WTC11 (cell line): Measurements from ENCODE around the gene EPN3. TPM values are rescaled to one million over a fixed set of nuclear protein-coding genes. Genes with fewer than 3 reads are reported as not detected.

Source experiments
- ATAC-seq: fragments of 200-7000 bp; cut with Tn5 transposase; 2 replicates; pipeline ENCODE4 v1.10.0; 2021; ENCODE audit warnings: mild to moderate bottlenecking, moderate library complexity
- CTCF ChIA-PET: fragments of 300-600 bp; sonication (Branson Sonifier 250); formaldehyde crosslinking; loops from one replicate; lab custom pipeline; 2021; ENCODE audit warnings: antibody characterized with exemption; lab: Charles Lee
- POLR2A ChIA-PET: fragments of 350-600 bp; sonication (Branson Sonifier 250); formaldehyde crosslinking; loops from one replicate; lab custom pipeline; 2021; ENCODE audit warnings: antibody characterized with exemption; lab: Charles Lee
- DNase-seq: peaks from one replicate; pipeline ENCODE4 v3.0.0; 2021; ENCODE audit warnings: low spot score
- H3K27ac Mint-ChIP-seq: 2 replicates; pipeline ENCODE4 v1.8.0; 2021; ENCODE audit warnings: mixed read lengths
- H3K27me3 Mint-ChIP-seq: 2 replicates; pipeline ENCODE4 v1.8.0; 2021; ENCODE audit warnings: low read depth, mild to moderate bottlenecking, moderate library complexity, mixed read lengths
- H3K36me3 Mint-ChIP-seq: 2 replicates; pipeline ENCODE4 v1.8.0; 2021; ENCODE audit warnings: mixed read lengths
- H3K4me1 Mint-ChIP-seq: 2 replicates; pipeline ENCODE4 v1.8.0; 2022; ENCODE audit warnings: mixed read lengths
- H3K4me3 Mint-ChIP-seq: 2 replicates; pipeline ENCODE4 v1.8.0; 2021; ENCODE audit warnings: mild to moderate bottlenecking, moderate library complexity, mixed read lengths
- H3K9me3 Mint-ChIP-seq: 2 replicates; pipeline ENCODE4 v1.8.0; 2021; ENCODE audit warnings: mixed read lengths
- CBFB ChIP-seq: sonication (generic); formaldehyde crosslinking; IDR thresholded peaks from 2 replicates; pipeline ENCODE4 v1.8.1; 2022; ENCODE audit warnings: mild to moderate bottlenecking, low read depth, missing genetic modification reagents
- CREB1 ChIP-seq: sonication (generic); formaldehyde crosslinking; IDR thresholded peaks from 2 replicates; pipeline ENCODE4 v1.8.0; 2023; ENCODE audit warnings: mild to moderate bottlenecking, missing genetic modification reagents
- ELF4 ChIP-seq: sonication (generic); formaldehyde crosslinking; IDR thresholded peaks from 2 replicates; pipeline ENCODE4 v1.8.1; 2022; ENCODE audit warnings: low read depth, mild to moderate bottlenecking, moderate library complexity, missing genetic modification reagents
- ESRRA ChIP-seq: sonication (generic); formaldehyde crosslinking; IDR thresholded peaks from 2 replicates; pipeline ENCODE4 v1.8.1; 2022; ENCODE audit warnings: mild to moderate bottlenecking, missing genetic modification reagents, borderline replicate concordance
- HMGA2 ChIP-seq: fragments of 250-450 bp; sonication (Bioruptor Pico); IDR thresholded peaks from 2 replicates; pipeline ENCODE4 v1.4.0; 2021; ENCODE audit warnings: mild to moderate bottlenecking, moderate library complexity
- IRF2 ChIP-seq: sonication (generic); formaldehyde crosslinking; IDR thresholded peaks from 2 replicates; pipeline ENCODE4 v1.8.0; 2022; ENCODE audit warnings: low read depth, missing genetic modification reagents, borderline replicate concordance
- JAZF1 ChIP-seq: fragments of 250-450 bp; sonication (Bioruptor Pico); IDR thresholded peaks from 2 replicates; pipeline ENCODE4 v1.9.0; 2021; ENCODE audit warnings: moderate library complexity, mild to moderate bottlenecking, inconsistent platforms
- NFATC4 ChIP-seq: fragments of 250-450 bp; sonication (Bioruptor Pico); IDR thresholded peaks from 2 replicates; pipeline ENCODE4 v1.9.0; 2021; ENCODE audit warnings: mild to moderate bottlenecking
- NFYB ChIP-seq: sonication (generic); formaldehyde crosslinking; conservative IDR thresholded peaks from 2 replicates; pipeline ENCODE4 v1.8.0; 2022; ENCODE audit warnings: low read depth, missing genetic modification reagents
- NR2C2 ChIP-seq: sonication (generic); formaldehyde crosslinking; IDR thresholded peaks from 2 replicates; pipeline ENCODE4 v1.8.0; 2022; ENCODE audit warnings: mild to moderate bottlenecking, missing genetic modification reagents
- RELA ChIP-seq: sonication (generic); formaldehyde crosslinking; IDR thresholded peaks from 2 replicates; pipeline ENCODE4 v1.8.1; 2022; ENCODE audit warnings: missing genetic modification reagents, mild to moderate bottlenecking, borderline replicate concordance
- TEAD1 ChIP-seq: sonication (generic); formaldehyde crosslinking; IDR thresholded peaks from 2 replicates; pipeline ENCODE4 v1.8.0; 2022; ENCODE audit warnings: mild to moderate bottlenecking, missing genetic modification reagents
- ZBTB21 ChIP-seq: sonication (generic); formaldehyde crosslinking; IDR thresholded peaks from 2 replicates; pipeline ENCODE4 v1.8.1; 2023; ENCODE audit warnings: mild to moderate bottlenecking, missing genetic modification reagents, borderline replicate concordance
- ZNF263 ChIP-seq: sonication (generic); formaldehyde crosslinking; IDR thresholded peaks from 2 replicates; pipeline ENCODE4 v1.8.1; 2022; ENCODE audit warnings: low read depth, mild to moderate bottlenecking, moderate library complexity, missing genetic modification reagents
- ZNF396 ChIP-seq: fragments of 250-450 bp; sonication (Bioruptor Pico); IDR thresholded peaks from 2 replicates; pipeline ENCODE4 v1.8.0; 2021; ENCODE audit warnings: mild to moderate bottlenecking, moderate library complexity, borderline replicate concordance
- ZNF416 ChIP-seq: fragments of 250-450 bp; sonication (Bioruptor Pico); IDR thresholded peaks from 2 replicates; pipeline ENCODE4 v1.9.0; 2021; ENCODE audit warnings: mild to moderate bottlenecking, inconsistent platforms
- ZNF671 ChIP-seq: fragments of 250-450 bp; sonication (Bioruptor Pico); IDR thresholded peaks from 2 replicates; pipeline ENCODE4 v1.8.0; 2021; ENCODE audit warnings: mild to moderate bottlenecking
- total RNA-seq: library from RNA; stranded (reverse); gene quantifications from 3 replicates; pipeline ENCODE4 v1.2.3, GENCODE V29; 2021
- TF ChIP-seq, protein P1 (sequence below): fragments of 250-450 bp; sonication (Bioruptor Pico); IDR thresholded peaks from 2 replicates; pipeline ENCODE4 v1.9.0; 2021; ENCODE audit warnings: moderate library complexity, mild to moderate bottlenecking, inconsistent platforms, borderline replicate concordance
- TF ChIP-seq, protein P2 (sequence below): sonication (generic); formaldehyde crosslinking; IDR thresholded peaks from 2 replicates; pipeline ENCODE4 v1.8.1; 2023; ENCODE audit warnings: mild to moderate bottlenecking, moderate library complexity, missing genetic modification reagents
- TF ChIP-seq, protein P3 (sequence below): fragments of 250-450 bp; sonication (Bioruptor Pico); IDR thresholded peaks from 2 replicates; pipeline ENCODE4 v1.8.0; 2021; ENCODE audit warnings: mild to moderate bottlenecking
- TF ChIP-seq, protein P4 (sequence below): sonication (generic); formaldehyde crosslinking; IDR thresholded peaks from 2 replicates; pipeline ENCODE4 v1.8.1; 2023; ENCODE audit warnings: mild to moderate bottlenecking, missing genetic modification reagents, borderline replicate concordance
- TF ChIP-seq, protein P5 (sequence below): sonication (generic); formaldehyde crosslinking; IDR thresholded peaks from 2 replicates; pipeline ENCODE4 v1.8.1; 2023; ENCODE audit warnings: mild to moderate bottlenecking, missing genetic modification reagents, moderate library complexity

Gene EPN3
- total RNA-seq, 1 experiment from 2014 or later, result 8.8 TPM

DNA sequence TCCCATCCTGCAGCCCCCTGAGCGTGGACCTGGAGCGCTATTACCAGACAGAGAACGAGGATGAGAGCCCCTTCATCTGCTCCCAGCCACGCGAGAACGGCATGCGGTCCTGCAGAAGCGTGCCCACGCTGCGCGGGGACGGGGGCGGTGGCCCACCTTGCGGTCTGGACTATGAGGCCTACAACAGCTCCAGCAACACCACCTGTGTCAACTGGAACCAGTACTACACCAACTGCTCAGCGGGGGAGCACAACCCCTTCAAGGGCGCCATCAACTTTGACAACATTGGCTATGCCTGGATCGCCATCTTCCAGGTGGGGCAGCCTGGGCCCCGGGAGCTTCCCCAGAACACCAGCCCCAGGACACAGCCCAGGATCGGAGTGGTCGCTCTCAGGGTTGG lies 40.0 kb downstream of the EPN3 start:
- Mint-ChIP-seq H3K9me3 (no peaks in the 10 kb centered on the region), H3K36me3 (no peaks in the 10 kb centered on the region), H3K4me1 (peaks cover 22% of the 10 kb centered on the region), H3K27me3 (peaks cover 2% of the 10 kb centered on the region; the same call in 1 of the 2 replicates), H3K27ac (no peak overlapping the region), H3K4me3 (no peak overlapping the region)
- ChIA-PET POLR2A (no interaction called here), CTCF (interaction anchor here (0.6 to 0.9 kb wide), 2 partner anchors 40 to 145 kb away, joined by 3 read pairs; no protein-coding TSS in a partner anchor)
- no peak for TF ChIP-seq ZNF416
- TF ChIP-seq, protein P1, sequence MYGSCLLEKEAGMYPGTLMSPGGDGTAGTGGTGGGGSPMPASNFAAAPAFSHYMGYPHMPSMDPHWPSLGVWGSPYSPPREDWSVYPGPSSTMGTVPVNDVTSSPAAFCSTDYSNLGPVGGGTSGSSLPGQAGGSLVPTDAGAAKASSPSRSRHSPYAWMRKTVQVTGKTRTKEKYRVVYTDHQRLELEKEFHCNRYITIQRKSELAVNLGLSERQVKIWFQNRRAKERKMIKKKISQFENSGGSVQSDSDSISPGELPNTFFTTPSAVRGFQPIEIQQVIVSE (CRISPR knock-in tag), result no peak
- no peak for TF ChIP-seq HMGA2 (CRISPR knock-in tag)
- no peak for DNase-seq
- no peak for ATAC-seq

DNA sequence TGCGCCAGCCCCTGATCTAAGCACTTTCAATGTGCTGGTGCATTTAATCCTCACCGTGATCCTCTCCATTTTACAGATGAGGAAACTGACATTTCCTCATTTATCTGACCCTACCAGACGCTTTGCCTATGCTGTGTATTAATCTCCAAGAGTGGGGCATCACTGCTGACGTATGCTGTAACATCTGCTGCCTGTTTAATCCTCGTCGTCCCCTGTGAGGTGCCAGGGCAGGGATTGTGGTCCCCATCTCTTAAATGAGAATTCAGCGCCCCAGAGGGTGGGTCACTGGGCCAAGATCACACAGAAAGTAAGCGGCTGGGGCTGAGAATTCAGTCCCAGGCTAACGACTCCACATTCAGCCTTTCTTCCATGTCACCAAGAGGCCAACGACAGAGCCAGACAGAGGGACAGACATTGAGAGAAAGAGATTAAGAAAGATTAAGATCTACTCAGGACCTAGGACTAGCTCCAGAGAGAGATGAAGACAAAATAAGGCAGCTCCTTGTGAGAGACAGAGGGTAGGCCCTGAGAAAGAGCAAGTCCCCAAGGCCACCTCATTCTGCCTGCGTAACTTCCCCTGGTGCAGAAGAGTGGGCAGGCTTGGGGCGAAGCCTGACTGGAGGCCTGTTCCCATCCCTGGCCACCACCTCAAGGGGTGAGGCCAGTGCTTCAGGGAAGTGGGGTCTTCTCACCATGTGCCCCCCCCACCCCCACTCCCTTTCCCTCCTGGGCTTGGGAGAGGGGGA lies 41.5 kb downstream of the EPN3 start:
- H3K4me1 Mint-ChIP-seq, result peaks cover 19% of the 10 kb centered on the region
- no peak overlapping the region for H3K27ac Mint-ChIP-seq
- POLR2A ChIA-PET, result no interaction called here
- TF ChIP-seq, protein P2, sequence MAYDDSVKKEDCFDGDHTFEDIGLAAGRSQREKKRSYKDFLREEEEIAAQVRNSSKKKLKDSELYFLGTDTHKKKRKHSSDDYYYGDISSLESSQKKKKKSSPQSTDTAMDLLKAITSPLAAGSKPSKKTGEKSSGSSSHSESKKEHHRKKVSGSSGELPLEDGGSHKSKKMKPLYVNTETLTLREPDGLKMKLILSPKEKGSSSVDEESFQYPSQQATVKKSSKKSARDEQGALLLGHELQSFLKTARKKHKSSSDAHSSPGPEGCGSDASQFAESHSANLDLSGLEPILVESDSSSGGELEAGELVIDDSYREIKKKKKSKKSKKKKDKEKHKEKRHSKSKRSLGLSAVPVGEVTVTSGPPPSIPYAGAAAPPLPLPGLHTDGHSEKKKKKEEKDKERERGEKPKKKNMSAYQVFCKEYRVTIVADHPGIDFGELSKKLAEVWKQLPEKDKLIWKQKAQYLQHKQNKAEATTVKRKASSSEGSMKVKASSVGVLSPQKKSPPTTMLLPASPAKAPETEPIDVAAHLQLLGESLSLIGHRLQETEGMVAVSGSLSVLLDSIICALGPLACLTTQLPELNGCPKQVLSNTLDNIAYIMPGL (CRISPR knock-in tag), result no peak
- no peak for TF ChIP-seq ZNF671 (CRISPR knock-in tag)
- TF ChIP-seq ESRRA (CRISPR knock-in tag), result no peak
- TF ChIP-seq IRF2 (CRISPR knock-in tag), result no peak
- TF ChIP-seq ZBTB21 (CRISPR knock-in tag), result no peak
- TF ChIP-seq, protein P3, sequence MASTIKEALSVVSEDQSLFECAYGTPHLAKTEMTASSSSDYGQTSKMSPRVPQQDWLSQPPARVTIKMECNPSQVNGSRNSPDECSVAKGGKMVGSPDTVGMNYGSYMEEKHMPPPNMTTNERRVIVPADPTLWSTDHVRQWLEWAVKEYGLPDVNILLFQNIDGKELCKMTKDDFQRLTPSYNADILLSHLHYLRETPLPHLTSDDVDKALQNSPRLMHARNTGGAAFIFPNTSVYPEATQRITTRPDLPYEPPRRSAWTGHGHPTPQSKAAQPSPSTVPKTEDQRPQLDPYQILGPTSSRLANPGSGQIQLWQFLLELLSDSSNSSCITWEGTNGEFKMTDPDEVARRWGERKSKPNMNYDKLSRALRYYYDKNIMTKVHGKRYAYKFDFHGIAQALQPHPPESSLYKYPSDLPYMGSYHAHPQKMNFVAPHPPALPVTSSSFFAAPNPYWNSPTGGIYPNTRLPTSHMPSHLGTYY (CRISPR knock-in tag), result no peak
- no peak for TF ChIP-seq CBFB (CRISPR knock-in tag)
- TF ChIP-seq RELA (CRISPR knock-in tag), result no peak
- no peak for TF ChIP-seq NR2C2 (CRISPR knock-in tag)
- no peak for TF ChIP-seq NFYB (CRISPR knock-in tag)
- TF ChIP-seq, all 79 proteins: peak for 0
- Mint-ChIP-seq H3K27me3 (no peaks in the 10 kb centered on the region), H3K4me3 (no peak overlapping the region), H3K9me3 (no peaks in the 10 kb centered on the region), H3K36me3 (no peaks in the 10 kb centered on the region)
- no peak for ATAC-seq
- CTCF ChIA-PET, result interaction anchor here (0.6 to 4.2 kb wide), 2 partner anchors 24 to 76 kb away, joined by 4 to 36 read pairs; no protein-coding TSS in a partner anchor
- no peak for DNase-seq

DNA sequence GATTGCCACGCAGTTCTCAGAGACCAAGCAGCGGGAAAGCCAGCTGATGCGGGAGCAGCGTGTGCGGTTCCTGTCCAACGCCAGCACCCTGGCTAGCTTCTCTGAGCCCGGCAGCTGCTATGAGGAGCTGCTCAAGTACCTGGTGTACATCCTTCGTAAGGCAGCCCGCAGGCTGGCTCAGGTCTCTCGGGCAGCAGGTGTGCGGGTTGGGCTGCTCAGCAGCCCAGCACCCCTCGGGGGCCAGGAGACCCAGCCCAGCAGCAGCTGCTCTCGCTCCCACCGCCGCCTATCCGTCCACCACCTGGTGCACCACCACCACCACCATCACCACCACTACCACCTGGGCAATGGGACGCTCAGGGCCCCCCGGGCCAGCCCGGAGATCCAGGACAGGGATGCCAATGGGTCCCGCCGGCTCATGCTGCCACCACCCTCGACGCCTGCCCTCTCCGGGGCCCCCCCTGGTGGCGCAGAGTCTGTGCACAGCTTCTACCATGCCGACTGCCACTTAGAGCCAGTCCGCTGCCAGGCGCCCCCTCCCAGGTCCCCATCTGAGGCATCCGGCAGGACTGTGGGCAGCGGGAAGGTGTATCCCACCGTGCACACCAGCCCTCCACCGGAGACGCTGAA lies 43.2 kb downstream of the EPN3 start:
- peak; percentile 49 for DNase-seq
- TF ChIP-seq, protein P4, sequence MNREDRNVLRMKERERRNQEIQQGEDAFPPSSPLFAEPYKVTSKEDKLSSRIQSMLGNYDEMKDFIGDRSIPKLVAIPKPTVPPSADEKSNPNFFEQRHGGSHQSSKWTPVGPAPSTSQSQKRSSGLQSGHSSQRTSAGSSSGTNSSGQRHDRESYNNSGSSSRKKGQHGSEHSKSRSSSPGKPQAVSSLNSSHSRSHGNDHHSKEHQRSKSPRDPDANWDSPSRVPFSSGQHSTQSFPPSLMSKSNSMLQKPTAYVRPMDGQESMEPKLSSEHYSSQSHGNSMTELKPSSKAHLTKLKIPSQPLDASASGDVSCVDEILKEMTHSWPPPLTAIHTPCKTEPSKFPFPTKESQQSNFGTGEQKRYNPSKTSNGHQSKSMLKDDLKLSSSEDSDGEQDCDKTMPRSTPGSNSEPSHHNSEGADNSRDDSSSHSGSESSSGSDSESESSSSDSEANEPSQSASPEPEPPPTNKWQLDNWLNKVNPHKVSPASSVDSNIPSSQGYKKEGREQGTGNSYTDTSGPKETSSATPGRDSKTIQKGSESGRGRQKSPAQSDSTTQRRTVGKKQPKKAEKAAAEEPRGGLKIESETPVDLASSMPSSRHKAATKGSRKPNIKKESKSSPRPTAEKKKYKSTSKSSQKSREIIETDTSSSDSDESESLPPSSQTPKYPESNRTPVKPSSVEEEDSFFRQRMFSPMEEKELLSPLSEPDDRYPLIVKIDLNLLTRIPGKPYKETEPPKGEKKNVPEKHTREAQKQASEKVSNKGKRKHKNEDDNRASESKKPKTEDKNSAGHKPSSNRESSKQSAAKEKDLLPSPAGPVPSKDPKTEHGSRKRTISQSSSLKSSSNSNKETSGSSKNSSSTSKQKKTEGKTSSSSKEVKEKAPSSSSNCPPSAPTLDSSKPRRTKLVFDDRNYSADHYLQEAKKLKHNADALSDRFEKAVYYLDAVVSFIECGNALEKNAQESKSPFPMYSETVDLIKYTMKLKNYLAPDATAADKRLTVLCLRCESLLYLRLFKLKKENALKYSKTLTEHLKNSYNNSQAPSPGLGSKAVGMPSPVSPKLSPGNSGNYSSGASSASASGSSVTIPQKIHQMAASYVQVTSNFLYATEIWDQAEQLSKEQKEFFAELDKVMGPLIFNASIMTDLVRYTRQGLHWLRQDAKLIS (CRISPR knock-in tag), result no peak
- no peak for TF ChIP-seq NFYB (CRISPR knock-in tag)
- no peak for TF ChIP-seq NFATC4
- TF ChIP-seq ZNF263 (CRISPR knock-in tag), result no peak
- no peak for TF ChIP-seq ELF4 (CRISPR knock-in tag)
- TF ChIP-seq ZNF416, result no peak
- no peak for TF ChIP-seq CREB1
- TF ChIP-seq IRF2 (CRISPR knock-in tag), result no peak
- TF ChIP-seq, protein P5, sequence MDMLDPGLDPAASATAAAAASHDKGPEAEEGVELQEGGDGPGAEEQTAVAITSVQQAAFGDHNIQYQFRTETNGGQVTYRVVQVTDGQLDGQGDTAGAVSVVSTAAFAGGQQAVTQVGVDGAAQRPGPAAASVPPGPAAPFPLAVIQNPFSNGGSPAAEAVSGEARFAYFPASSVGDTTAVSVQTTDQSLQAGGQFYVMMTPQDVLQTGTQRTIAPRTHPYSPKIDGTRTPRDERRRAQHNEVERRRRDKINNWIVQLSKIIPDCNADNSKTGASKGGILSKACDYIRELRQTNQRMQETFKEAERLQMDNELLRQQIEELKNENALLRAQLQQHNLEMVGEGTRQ (CRISPR knock-in tag), result no peak
- TF ChIP-seq HMGA2 (CRISPR knock-in tag), result no peak
- TF ChIP-seq ZNF396, result no peak
- no peak for TF ChIP-seq JAZF1
- TF ChIP-seq TEAD1 (CRISPR knock-in tag), result no peak

More for the DNA sequence above, 43.2 kb downstream of the EPN3 start:
- ChIA-PET CTCF (interaction anchor here (0.5 to 4.2 kb wide), 14 partner anchors 9 to 338 kb away, joined by 3 to 36 read pairs (median 4); partner anchors contain the start of gene CACNA1G), POLR2A (interaction anchor here (1.2 kb wide), 1 partner anchor 15 kb away, joined by 4 read pairs; the partner anchor contains the start of gene CACNA1G)
- Mint-ChIP-seq H3K36me3 (no peaks in the 10 kb centered on the region), H3K27me3 (no peaks in the 10 kb centered on the region), H3K4me3 (no peak overlapping the region), H3K27ac (no peak overlapping the region), H3K9me3 (no peaks in the 10 kb centered on the region), H3K4me1 (peaks cover 14% of the 10 kb centered on the region)
- ATAC-seq, result peak; percentile 47
